Hematopoietic multipotent progenitor cell (in vitro differentiated cells): ENCODE data around the gene ATG9B. TPM values are rescaled to one million over a fixed set of nuclear protein-coding genes. Genes with fewer than 3 reads are reported as not detected.

Source experiments
- DNase-seq, 3 donors: peaks; one replicate each; pipeline ENCODE4 v3.0.0-alpha.2; 2011 to 2015; ENCODE audit warnings: low read depth in 2 of 3, low spot score in 2 of 3
- total RNA-seq: library from RNA; depleted of rRNA; stranded (reverse); fragments of >200 nt; gene quantifications from one replicate; pipeline ENCODE4 v1.2.3, GENCODE V29; 2012

Gene ATG9B
- total RNA-seq, 1 donor, result 2.7 TPM

GRCh38 chr7:150988230-150989226 lies 35.8 kb downstream of the ATG9B start:
- DNase-seq, result peak in 2 of 3 donors; percentile 71 to 79

GRCh38 chr7:150986556-150986955 lies 37.7 kb downstream of the ATG9B start:
- DNase-seq, result no peak

GRCh38 chr7:150986099-150986512 lies 38.2 kb downstream of the ATG9B start:
- peak in 1 of 3 donors; percentile 63 for DNase-seq

GRCh38 chr7:150983893-150984368 lies 40.4 kb downstream of the ATG9B start:
- peak in 1 of 3 donors; percentile 67 for DNase-seq

GRCh38 chr7:150982351-150982750 lies 41.9 kb downstream of the ATG9B start:
- no peak for DNase-seq

- no peak for DNase-seq
These were observed 42.6 kb downstream of the ATG9B start for GRCh38 chr7:150981644-150982043.

- DNase-seq, result no peak
These were observed 43.6 kb downstream of the ATG9B start for GRCh38 chr7:150980663-150981062.

GRCh38 chr7:150979713-150980390 lies 44.4 kb downstream of the ATG9B start:
- DNase-seq, result no peak

GRCh38 chr7:150978126-150978789 lies 46.0 kb downstream of the ATG9B start, which contains the start of gene KCNH2:
Gene KCNH2, minus strand, starts transcription at chr7:150978321. Its CDS starts 408 bp downstream, at chr7:150977913.
- no peak for DNase-seq

GRCh38 chr7:150977382-150978125 lies 46.7 kb downstream of the ATG9B start:
- DNase-seq, result no peak

GRCh38 chr7:150976529-150977381 lies 47.5 kb downstream of the ATG9B start:
- DNase-seq, result no peak

GRCh38 chr7:150975536-150976319 lies 48.6 kb downstream of the ATG9B start:
- DNase-seq, result no peak

GRCh38 chr7:150974468-150975391 lies 49.6 kb downstream of the ATG9B start:
- peak; percentile 54 to 68 (median 63) for DNase-seq

- DNase-seq, result no peak
These were observed 50.5 kb downstream of the ATG9B start for GRCh38 chr7:150973571-150974451.

GRCh38 chr7:150972741-150973140 lies 51.6 kb downstream of the ATG9B start:
- no peak for DNase-seq

GRCh38 chr7:150972023-150972468 lies 52.2 kb downstream of the ATG9B start:
- no peak for DNase-seq
